ENCODE data around the gene DNAJC22. TPM values are rescaled to one million over a fixed set of nuclear protein-coding genes. Genes with fewer than 3 reads are reported as not detected.
A peak's percentile ranks its signal among the peaks of the same experiment; 100 is the strongest.
"Not testable (repeated sequence)": the region's sequence is repeated elsewhere in the genome, so short reads cannot be mapped to it uniquely, and the experiment has no call there.

Gene DNAJC22
- total RNA-seq, 1 donor from 2014 or later = 0.51 TPM

DNA sequence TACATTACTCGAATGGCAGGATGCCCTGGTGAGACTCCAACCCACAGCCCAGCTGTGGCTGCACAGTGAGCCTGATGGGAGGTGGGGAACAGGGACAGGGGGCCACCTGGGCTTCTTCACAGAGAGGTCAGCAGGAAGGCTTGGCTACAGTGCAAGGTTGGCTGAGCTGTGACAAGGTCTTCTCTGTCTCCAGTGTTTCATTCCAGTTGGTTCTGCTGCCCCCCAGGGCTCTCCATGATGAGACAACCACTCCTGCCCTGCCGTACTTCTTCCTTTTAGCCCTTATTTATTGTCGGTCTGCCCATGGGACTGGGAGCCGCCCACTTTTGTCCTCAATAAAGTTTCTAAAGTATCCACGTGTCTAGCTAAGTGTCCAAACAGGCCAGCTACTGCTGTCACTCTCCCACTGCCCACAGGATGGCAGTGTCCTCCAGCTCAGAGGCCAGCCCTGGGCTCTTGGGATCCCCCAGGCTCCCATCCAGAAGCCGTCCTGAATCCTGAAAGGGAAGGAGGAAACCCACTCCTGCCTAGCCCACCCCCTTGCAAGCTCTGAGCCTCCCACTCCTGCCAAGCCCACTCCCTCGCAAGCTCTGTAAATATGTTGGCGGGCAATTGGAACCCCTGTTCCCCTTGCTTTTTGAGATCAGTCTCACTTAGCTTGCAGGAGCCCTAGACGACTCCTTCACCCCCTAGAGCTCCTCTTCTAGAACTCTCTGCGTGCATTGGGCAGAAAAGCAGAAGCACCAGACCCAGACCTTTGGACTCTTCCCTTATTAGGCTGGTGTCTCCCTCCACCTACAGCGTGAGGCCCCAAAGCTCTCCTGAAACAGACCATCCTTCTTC, 15.1 kb upstream of the DNAJC22 start:
- peak; percentile 68 to 83 for DNase-seq (ENCODE audit: low read depth in 2 of 2)

DNA sequence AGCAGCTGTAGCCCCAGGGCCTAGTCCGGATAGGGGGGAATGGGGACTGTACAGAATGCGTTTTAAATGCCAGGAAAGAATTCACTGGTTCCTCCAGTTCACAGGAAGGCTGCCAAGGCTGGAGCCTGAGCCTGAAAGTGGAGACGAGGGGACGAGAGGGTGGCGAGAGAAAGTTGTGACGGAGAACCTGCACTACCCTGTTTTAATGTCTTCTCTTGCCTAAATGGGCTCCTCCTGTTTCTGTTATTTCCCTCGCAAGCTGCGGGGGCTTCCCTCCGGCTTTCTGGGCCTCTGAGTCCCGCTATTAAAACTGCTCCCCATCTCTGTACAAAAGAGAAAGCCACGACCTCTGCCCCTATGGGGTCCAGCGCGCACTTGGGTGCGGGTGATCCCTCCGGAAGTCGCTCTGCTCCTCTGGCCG, 14.2 kb upstream of the DNAJC22 start:
- DNase-seq (ENCODE audit: low read depth in 2 of 2) = no peak

DNA sequence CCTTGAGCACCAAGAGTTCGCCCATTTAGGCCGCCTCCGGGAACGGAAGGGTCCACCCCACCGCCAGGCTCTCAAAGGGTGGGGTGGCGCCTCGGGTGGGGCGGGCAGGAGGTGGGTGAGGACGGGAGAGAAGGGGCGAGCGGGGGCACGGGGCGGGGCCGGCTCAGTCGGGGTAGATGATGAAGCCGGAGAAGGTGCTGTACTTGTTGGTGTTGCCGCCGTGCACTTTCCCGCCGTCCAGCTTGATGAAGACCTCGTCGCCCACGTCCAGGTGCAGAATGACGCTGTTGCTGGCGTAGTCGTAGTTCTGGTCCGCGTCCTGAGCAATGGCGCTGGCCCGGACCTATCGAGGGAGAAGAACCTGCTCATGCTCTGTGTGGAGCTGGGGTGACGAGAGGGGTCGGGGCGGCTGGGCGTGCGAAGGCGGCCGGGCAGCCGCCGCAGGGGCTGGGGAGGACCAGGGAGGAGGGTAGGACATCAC, 13.8 kb upstream of the DNAJC22 start:
- no peak for DNase-seq (ENCODE audit: low read depth in 2 of 2)

DNA sequence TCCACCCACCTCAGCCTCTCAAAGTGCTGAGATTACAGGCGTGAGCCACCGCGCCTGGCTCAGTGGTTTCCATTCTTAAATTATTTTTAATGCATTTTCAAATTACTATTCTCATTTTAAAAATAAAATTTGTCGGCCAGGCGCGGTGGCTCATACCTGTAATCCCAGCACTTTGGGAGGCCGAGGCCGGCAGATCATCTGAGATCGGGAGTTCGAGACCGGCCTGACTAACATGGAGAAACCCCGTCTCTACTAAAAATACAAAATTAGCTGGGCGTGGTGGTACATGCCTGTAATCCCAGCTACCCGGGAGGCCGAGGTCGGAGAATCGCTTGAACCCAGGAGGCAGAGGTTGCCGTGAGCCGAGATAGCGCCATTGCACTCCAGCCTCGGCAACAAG, 12.9 kb upstream of the DNAJC22 start:
- DNase-seq (ENCODE audit: low read depth in 2 of 2) = not testable (repeated sequence)

DNA sequence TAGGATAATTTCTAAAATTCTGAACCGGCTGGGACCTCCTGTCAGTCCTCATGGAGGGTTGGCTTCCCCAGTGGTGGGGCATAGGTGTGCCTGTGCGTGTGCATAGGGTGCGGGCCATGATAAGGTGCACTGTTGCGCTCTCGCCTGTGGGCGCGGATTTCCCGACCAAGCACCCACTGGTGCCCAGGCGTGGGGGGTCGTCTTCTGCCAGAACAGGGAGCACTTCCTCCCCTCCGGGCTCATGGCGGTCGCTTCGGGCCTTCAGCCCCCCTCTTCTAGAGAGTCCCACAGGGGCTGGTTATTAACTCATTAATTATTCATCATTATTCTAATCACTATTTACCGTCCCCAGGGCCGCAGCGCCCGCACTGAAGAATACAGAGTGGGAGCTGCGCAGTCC, 12.5 kb upstream of the DNAJC22 start:
- no peak for DNase-seq (ENCODE audit: low read depth in 2 of 2)

DNA sequence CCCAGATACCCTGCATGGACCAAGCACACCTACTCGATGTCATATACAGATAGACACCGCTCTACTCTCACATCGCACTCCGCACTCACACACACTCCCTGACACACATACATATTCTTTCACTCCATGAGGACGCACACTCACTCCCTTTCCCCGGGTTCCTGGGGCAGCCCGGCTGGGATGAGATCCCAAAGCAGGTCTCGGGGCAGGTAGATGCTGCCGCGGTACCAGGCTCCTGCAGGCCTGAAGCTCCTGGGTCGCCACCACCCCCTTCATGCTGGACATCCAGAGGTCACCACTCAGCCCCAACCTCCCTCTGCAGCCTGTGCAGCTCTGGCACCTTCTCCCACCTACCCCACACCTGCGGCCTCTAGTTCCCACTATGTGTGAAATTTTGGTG, 12.0 kb upstream of the DNAJC22 start:
- no peak for DNase-seq (ENCODE audit: low read depth in 2 of 2)

DNA sequence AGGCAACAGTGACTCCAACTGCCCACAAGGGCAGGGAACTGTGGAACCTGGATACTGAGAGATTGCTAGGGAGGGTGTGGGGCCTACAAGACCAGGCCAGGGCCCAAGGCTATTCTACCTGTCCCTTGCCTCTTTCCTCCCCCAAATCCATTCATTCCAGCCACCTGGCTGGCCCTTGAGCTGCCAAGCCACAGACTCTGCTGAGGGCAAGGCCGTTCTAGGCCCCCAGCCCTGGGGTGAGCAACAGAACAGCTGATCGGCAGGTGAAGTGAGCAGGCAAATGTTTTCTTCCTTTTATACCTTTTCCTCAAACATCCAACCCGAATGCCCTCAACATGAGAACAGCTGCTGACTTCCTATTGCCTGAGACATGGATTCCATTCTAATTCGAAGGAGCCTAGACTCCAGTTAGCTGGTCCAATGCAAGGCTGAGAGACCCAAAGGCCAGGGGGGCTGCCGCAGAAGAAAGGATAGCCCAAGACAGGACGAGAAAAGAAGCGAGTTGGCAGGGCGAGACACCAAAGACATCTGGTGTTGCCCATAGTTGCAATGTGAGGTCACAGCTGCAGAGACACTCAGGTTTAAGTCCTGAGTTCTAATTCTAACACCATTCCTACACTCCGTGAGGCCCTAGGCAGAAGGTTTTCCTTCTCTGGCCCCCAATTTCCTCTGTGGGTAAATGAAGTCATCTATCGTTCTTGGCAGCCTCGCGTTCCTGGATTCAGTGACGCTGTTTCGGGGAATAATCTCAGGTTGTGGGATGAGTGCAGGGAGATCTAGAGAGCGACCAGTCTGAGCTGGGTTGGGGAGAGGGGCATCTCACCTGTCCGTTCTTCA, 11.4 kb upstream of the DNAJC22 start:
- DNase-seq (ENCODE audit: low read depth in 2 of 2) = no peak

DNA sequence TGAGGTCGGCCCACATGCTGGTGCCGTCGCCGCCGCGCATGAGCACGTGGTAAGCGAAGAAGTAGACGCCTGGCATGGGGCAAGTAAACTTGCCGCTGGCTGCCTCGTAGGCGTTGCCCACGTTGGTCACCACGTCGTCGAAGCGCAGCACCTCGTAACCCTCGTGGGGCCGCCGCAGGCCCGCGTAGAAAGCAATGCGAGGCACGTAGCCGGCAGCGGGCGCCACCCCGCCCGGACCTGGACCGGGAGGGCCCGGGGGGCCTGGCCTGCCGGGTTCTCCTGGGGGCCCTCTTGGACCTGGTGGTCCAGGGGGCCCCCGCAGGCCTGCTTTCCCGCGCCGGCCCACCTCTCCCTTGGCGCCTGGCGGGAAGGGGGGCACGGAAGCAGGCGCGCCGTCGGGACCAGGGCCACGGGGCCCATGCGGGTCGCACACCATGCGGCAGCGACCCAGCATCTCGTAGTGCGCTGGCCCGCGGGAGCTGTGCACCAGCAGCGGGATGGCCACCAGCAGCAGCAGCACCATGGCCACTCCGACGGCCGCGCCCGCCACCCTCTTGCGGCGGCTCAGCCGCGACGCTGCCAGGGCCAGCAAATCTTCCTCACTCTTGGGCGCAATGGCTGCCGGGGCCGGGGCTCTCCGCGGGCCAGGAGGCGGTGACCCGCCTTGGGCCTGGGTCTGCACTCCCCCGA, 10.6 kb upstream of the DNAJC22 start:
- no peak for DNase-seq (ENCODE audit: low read depth in 2 of 2)

DNA sequence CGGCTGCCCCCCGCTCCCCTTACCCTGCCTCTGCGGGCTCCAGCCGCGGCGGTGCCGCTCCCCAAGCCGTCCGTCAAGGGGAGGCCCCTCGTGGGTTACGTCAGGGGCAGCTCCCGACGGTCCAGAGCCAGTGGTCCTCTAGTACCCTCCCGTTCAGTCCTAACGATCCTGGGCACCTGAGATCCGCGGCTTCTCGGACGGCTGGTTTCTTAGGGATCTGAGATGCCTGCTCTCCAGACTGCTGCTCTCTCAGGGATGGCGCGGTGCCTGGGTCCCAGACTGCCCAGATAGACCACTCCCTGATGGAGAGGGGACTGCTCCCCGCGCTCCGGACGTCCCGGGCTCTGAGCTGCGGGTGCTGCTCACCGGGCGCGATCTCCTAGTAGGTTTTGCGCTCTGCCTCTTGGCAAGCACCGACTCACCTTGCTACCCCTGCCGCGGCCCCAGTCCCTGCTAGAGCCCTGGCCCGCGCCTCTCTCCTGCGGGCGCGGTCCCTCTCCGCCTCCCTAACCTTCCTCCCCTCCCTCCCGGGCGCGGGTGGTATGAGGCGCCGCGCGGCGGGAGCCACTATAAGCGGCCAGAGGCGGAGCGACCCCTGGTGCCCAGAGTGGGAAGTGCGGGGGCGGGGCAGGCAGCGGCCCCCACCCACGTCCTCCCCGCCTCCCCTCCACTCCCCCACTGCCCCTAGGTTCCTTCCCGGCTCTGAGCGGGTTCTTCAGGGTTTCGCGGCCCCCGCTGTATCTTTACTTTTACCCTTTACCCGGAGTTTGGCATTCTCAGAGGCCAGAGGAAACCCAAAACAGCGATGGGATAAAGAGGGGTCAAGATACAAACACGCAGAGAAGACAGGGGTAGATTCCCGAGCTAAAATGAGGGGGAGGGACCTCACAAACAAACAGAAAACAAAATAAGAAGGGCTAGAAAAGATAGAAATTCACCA, 9.8 kb upstream of the DNAJC22 start, which contains the start of gene C1QL4:
TSS of gene C1QL4 (minus strand) at position 544 of the 940 bp plus-strand sequence. CDS start 711 bp downstream, outside the sequence.
- DNase-seq (ENCODE audit: low read depth in 2 of 2) = peak in 1 of 2 donors; percentile 65

DNA sequence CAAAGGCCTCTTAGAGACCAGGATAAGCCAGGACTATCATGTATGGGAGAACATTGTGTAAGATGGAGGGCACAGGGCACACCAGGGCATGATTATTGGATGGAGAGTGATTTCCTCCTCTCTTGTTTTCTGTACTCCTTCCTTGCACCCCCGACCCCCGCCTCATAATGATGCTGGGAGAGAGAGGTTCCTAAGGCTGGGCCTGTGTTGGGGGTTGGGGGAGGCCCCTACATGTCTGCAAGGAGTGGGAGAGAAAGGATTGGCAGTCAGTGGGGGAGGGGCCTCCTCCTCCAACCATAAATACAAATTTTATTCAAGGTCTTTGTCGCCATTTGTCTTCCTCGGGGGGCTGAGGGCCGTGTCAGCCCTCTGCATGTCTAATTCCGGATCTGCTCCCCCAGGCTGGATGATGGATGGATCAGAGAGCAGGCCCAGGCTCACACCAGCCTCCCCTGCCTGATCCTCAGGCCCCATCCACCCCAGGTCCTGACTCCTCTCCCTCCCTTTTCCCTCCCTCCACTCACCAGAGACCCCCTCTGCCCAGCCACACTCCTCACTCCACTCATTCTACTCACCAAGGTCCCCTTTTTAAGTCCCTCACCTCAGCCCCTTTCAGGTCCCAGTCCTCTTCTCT, 7.7 kb upstream of the DNAJC22 start:
- DNase-seq (ENCODE audit: low read depth in 2 of 2) = no peak

DNA sequence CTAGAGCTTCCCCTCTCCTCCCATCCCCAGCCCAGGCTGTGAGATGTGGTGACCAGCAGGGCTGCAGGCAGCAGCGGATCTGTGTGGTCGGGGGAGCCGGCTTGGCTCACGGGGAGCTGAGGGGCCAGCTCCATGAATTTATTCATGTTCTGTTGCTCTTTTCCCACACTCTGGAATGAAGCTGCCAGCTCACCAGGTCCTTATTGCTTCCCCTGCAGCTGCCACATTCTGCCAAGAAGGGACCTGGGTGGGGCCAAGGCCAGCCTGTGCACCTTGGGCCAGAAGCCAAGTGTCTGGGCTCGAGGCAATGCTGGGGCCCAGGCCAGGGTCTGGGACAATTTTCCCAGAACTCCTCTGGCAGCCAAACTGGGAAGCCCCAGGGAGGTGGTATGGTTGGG, 7.2 kb upstream of the DNAJC22 start:
- no peak for DNase-seq (ENCODE audit: low read depth in 2 of 2)

DNA sequence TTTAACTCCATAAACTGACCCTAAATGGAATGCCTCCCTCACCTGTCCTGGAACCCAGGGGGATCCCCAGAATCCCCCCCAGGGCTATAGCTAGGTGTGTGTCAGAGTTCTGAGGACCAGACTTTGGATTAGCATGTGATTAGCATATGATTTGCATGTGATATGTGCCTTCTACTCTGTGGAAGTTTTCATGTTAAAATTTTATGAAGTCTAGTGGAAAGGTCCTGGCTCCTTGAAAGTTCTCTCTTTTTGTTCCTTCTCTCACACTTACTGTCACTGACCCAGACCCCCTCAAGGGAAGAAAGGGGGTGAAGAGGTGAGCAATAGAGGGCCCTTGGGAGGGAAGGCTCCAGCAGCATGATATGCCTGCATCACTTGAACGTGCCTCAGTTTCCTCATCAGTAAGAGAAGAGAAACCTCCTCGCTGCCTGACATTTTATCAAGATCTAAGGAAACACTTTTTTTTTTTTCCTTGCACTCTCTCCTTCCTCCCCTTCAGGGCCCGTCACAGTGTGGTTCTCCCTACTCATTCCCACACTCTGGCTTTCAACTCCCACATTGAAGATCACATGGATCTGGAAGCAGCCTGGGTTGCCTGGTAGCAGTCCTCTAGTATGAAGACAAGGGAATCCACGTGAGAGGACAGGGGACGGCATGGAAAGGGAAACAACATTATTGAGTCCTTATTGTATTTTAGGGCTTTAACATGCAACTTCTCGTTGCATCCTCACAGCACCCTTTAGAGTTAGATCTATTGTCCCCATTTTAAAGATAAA, 6.4 kb upstream of the DNAJC22 start:
- DNase-seq (ENCODE audit: low read depth in 2 of 2) = no peak

DNA sequence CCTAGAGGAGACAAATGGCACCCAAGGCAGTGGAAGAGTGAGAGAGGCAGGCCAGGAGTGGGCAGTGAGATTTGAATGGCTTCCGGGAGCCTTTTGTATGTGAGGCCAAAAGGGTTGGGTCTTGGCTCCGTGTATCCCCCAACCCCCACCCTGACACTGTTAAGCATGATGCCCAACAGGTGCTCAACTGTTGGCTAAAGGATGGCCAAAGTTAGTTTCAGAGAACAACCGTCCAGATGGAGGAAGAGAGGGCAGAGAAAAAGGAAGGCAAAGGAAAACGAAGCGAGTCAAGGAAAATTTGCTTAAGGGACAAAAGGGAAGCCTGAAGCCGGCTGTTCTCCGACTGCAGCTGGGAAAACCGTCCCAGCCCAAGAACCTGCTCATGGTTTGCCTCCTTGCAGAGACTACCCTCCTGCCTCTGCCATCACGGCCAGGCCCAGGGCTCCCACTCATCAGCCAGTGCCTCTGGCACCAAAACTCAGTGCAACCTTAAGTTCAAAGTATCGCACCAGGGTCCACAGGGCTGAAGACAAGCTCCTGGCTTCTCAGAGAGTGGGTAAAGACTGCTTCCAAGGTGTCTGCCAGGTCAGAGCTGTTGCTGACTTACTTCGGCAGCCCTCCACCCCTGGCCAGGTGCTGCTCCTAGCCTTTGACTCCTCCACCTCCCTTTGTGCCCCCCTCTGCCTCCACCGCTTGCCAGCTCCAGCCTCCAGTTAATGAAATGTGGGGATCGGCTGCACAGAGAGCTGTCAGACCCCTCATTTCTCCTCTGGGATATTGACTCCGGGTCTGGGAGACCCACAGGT, 5.5 kb upstream of the DNAJC22 start:
- DNase-seq (ENCODE audit: low read depth in 2 of 2) = no peak

DNA sequence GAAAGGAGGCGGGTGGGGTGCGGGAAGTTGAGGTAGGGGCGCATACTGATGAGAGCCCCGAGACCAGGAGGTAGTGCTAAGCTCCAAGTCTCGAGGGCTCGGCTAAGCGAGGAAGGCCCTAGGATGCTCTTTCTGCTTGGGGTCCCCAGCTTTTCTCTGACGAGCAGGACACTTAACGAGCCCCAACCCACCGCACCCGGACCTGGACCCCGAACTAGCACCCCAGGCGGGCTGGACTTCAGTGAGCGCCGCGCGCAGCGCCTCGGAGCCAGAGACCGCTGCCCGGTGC, 5.0 kb upstream of the DNAJC22 start:
- DNase-seq (ENCODE audit: low read depth in 2 of 2) = no peak

DNA sequence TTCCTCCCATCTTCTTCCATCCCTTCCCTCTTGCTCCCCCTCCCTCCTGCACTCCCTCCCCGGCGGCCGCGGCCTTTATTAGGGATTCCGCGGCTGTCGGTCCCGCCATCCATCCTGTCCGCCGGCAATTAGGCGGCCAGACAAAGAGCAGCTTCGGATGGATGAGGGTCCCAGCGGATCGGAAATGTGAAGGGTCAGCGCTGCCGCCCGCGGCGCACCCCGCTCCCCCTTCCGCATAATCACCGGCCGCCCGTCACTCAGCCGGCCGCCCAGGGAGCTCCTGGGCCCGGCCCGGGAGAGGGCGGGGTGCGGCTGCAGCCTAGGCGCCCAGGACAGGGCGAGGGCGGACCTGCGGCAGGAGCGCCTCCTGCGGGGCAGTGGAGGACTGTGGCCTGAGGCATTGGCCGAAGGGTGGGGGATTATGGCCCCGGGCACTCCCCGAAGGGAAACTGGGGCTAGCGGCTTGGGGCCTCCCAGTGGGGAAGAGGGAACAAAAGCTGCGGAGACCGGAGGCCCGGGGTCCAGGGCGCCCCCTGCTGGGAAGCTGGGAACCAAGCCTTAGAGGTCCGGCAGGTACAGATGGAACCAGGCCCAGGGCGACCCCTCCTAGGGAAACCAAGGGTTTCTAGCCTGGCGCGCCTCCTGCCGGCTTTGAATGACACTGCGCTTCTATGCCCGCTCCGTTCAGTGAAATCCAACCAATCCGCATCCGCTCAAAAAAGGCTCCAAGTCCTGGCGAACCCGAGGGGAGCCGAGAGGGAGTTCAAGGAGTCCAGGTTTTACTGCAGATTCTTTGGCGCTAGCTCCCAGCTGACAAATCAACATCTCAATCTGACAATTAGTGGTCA, 4.4 kb upstream of the DNAJC22 start:
- peak; percentile 38 to 80 for DNase-seq (ENCODE audit: low read depth in 2 of 2)

DNA sequence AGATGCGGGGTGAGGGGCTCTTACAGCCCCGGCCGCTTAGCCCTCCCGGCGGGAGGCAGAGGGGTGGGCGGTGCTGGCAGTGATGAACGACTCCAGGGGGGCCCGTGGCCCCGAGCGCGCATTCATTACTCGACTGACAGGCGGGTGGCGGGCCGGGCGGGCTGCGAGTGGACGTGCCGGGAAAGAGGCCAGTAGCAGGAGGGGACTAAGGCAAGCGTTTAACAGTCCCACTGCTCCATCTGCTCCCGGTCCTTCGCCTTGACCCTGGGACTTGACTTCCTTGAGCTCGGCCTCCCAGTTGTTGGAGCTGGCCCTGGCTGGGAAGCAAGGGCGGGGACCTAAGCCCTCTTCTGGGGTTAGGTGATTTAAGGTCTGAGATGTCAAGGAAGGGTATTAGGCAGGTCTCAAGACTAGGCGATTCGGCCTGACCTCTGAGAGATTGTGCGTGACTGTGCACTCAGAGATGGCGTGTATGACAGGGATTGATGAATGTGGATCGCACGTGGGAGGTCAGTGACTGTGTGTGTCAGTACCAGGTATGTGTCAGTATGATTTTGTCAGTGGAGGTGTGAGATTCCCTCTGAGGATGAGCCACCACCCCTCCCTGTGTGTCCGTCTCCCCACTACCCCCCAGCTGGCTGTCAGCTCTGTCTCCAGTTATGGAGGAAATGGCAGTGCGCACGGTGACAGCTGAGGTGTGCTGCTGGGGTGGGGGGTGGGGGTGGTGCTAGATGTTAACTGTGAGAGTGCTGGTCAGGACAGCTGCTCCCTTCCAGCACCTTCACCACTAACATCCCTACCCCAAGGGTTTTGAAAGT, 3.6 kb upstream of the DNAJC22 start:
- no peak for DNase-seq (ENCODE audit: low read depth in 2 of 2)

DNA sequence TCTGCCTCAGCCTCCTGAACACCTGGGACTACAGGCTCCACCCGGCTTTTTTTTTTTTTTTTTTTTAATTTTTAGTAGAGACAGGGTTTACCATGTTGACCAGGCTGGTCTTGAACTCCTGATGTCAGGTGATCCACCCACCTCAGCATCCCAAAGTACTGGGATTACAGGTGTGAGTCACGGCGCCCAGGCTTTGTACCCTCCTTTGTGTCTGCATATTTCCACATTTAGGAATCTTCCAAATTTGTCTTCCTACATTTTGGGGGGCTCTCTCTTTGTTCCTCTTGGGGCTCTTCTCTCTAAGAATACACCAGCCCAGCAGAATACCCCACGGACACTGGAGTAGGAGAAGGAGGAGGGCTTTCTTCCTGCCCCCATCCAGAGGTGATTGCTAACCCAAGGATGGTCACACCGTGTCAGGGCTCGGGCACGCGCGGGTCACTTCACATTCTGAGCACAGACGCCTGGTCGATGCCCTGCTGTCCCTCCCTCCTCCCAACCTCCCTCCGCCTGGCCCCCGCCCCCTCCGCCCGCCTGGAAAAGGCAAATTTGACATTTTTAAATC, 2.1 kb upstream of the DNAJC22 start:
- DNase-seq (ENCODE audit: low read depth in 2 of 2) = no peak

Data from dermis microvascular lymphatic vessel endothelial cell (primary cell).